Urothelium cell line (cell line): ENCODE data around the gene CDH23.

ENCODE experiments used
- DNase-seq: peaks from one replicate; pipeline ENCODE4 v3.0.0; 2011; ENCODE audit warnings: low spot score, mixed read lengths
- FAIRE-seq: peaks from 2 replicates; lab custom pipeline; 2011; peaks lifted over from hg19 to GRCh38; lab: Jason Lieb, UNC

The CDH23 gene

GRCh38 chr10:71671994-71672946 is 275.6 kb downstream of the CDH23 start:
- DNase-seq, result no peak
- FAIRE-seq, result no peak

- DNase-seq (no peak), FAIRE-seq (no peak)
Measured at GRCh38 chr10:71675295-71675970, 278.7 kb downstream of the CDH23 start.

GRCh38 chr10:71677261-71677660 is 280.5 kb downstream of the CDH23 start:
- DNase-seq (no peak), FAIRE-seq (no peak)

DNA sequence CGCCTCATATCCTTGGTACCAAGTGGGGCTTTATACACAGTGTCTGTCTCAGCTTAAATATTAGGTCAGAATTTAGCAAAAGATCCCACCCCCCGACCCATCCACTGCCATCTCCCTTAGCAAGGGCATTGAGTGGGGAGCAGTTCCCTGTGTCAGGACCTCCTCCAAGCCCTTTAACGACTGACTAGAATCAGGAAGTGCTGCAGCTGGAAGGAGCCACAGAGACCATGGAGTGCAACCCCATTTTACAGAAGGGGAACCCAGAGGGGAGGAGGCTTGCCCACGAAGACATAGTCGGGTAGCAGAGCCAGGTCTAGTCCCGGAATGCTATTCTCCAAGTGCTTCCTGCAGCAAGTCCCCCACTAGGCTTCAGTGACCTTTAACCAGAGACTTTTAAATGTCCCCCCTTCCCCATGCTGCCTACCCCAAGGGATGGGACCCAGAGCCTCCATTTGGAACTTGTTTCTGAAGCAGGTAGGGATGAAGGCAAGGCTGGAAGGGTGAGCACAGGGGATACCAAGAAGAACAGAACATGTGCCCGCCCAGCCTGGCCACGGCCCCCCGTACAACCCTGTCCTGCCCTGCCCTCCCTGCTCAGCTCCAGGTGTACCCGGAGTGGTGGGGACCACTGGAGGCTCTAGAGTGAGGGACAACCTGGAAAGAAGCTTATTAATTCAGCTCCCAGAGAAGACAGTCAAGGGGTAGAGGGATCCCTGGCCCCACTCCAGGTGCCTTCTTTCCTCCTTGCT is 281.5 kb downstream of the CDH23 start:
- no peak for DNase-seq
- FAIRE-seq, result no peak

- FAIRE-seq (no peak), DNase-seq (no peak)
Measured at GRCh38 chr10:71679425-71679824, 282.7 kb downstream of the CDH23 start.

DNA sequence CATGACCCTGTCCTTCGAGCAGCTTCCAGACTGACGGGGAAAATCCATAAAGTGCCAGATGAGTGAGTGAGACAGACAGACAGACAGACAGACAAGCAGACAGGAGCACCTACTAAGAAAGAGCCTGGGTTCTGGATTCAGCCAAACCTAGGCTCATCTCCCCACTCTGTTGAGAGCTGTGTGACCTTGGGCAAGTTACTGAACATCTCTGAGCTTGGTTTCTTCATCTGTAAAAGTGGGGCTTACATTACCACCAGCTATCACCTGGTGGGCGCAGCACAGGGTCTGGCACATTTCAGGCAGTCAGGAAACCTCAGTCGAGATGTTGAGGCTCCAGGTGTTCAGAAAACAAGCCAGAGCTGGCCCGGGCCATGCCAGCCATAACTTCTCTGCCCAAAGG is 285.3 kb downstream of the CDH23 start:
- FAIRE-seq, result no peak

GRCh38 chr10:71683301-71683700 is 286.6 kb downstream of the CDH23 start:
- FAIRE-seq (no peak), DNase-seq (no peak)

More for the DNA sequence above, 285.3 kb downstream of the CDH23 start:
- no peak for DNase-seq

DNA sequence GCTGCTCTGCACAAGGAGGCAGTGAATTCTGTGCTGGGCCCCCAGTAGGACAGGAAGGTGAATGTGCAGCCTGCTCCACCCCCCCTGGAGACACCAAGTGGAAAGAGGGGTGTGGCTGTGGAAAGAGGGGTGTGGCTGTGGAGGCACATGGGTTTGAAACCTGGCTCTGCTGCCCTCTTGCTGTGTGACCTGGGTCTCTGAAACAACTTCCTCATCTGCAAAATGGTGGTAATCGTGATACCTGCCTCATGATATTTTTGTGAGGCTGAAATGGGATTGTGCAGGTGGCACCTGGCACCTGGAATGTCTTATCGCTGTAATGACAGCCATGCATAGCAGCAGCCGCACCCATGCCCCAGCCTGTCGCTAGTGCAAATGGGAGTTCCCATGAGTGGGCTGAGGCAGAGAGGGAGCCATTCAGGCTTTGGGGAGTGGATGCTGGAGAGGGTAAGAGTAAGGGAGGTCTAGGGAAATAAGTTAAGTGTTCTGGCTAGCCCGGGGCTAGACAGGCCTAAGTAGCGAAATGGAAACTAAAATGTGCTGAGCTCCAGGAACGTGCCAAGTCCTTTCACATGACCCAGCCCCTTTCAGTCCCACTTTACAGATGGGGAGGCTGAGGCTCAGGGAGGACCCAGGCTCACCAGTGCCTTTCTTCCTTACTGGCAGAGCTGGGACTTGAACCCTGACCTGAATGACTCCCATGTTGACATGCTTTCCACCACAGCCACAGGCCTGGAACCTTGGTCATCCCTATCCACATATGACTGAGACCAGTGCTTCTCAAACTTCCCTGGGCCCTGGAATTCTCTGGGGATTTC is 287.8 kb downstream of the CDH23 start:
- DNase-seq, result peak; percentile 44

GRCh38 chr10:71685554-71686232 is 289.0 kb downstream of the CDH23 start:
- no peak for DNase-seq
- FAIRE-seq, result no peak

More for the DNA sequence above, 287.8 kb downstream of the CDH23 start:
- FAIRE-seq, result no peak

DNA sequence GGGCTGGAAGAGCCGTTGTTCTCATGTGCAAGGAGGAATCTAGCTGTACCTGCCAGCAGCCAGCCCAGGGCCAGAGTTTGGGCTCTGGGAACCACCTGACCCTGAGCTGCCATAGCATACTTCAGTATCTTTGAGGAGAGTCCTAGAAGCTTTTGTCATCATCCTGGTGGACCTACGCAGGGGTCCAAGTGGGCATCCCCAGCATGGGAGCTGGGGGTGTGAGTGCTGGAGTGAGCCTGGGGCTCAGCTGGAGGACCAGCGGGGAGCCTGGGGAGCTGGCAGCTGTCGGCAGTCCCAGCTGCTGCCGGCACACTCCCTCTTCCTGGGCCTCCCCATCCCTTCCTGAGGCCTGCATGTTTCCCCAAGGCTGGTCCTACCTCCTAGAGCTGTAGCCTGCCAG is 290.4 kb downstream of the CDH23 start:
- DNase-seq (no peak), FAIRE-seq (no peak)

DNA sequence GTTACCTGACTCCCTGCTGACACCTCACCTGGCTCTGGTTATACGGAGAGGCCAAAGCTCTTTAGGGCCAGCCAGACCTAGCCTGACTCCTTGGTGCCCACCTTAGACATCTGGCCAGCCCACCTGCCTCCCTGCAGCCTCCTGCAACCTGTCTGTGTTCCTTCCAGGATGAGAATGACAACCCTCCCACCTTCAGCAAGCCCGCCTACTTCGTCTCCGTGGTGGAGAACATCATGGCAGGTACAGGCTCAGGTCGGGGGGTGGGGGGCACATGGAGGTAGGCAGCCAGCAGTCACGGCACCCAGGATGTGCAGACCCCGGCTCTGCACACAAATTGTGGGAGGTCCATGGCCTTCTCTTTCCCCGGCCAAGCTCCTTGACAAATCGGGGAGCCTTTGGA is 290.8 kb downstream of the CDH23 start:
- DNase-seq (no peak), FAIRE-seq (no peak)

GRCh38 chr10:71688256-71688655 is 291.5 kb downstream of the CDH23 start:
- DNase-seq (no peak), FAIRE-seq (no peak)

GRCh38 chr10:71690094-71690720 is 293.5 kb downstream of the CDH23 start:
- FAIRE-seq (no peak), DNase-seq (no peak)

GRCh38 chr10:71691405-71691804 is 294.7 kb downstream of the CDH23 start:
- no peak for FAIRE-seq
- no peak for DNase-seq

GRCh38 chr10:71692598-71693306 is 296.0 kb downstream of the CDH23 start:
- FAIRE-seq (no peak), DNase-seq (no peak)

DNA sequence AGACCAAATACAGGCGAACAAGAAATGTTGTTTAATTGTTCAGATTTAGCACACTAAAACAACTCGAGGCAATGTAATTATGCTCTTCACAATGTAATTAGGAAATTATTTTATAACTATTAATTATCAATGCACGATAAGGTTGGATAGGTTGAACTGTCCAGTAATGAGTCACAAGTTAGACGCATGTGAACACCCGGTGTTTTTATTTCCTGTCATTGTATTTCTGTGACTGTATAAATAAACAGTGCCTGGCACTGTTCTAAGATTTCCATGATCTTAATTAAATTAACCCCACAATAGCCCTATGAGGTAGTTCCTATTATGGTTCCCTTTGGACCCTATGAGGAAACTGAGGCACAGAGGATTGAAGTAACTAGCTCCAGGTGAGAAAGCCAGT is 296.7 kb downstream of the CDH23 start:
- DNase-seq (no peak), FAIRE-seq (no peak)

- FAIRE-seq (no peak), DNase-seq (no peak)
Measured at GRCh38 chr10:71694039-71694501, 297.4 kb downstream of the CDH23 start.

DNA sequence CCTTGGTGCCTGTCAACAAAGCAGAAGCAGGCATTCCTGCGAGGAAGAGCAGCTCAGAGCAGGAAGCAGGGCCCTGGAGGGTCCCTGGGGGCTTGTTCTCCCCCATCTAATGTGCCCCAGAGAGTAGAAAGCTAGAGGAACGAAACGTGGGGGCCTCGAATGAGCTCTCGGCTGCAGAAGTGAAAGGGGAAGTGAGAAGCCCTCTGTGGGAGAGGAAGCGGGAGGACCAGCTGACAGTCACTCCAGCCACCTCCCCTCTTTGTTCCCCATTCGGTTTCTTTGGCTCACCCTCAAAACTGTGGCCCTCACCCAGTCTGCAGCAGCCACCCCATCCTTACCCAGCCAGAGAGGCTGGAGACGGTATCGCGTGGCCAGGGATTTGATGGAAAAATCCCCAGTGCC is 297.8 kb downstream of the CDH23 start:
- DNase-seq, result no peak

More for the DNA sequence above, 297.8 kb downstream of the CDH23 start:
- no peak for FAIRE-seq
